H1 (cell line): ENCODE data around the gene RAB11A. TPM values are rescaled to one million over a fixed set of nuclear protein-coding genes. Genes with fewer than 3 reads are reported as not detected.

Experiments used
- CTCF ChIA-PET: fragments of 300-600 bp; sonication (Branson Sonifier 250); formaldehyde crosslinking; loops from one replicate; lab custom pipeline; 2021; ENCODE audit not compliant: partially characterized antibody; lab: Charles Lee
- POLR2A ChIA-PET: fragments of 300-600 bp; sonication (Branson Sonifier 250); formaldehyde crosslinking; loops from one replicate; lab custom pipeline; 2021; ENCODE audit warnings: inconsistent platforms; ENCODE audit not compliant: partially characterized antibody; lab: Charles Lee
- DNase-seq, 2 experiments: peaks; one replicate each; pipeline versions ENCODE4 v3.0.0 to v3.0.0-alpha.2; 2010 to 2022; ENCODE audit warnings: low spot score in 2 of 2, low read depth in 1 of 2, mixed read lengths in 1 of 2
- FAIRE-seq: peaks from 2 replicates; lab custom pipeline; 2011; peaks lifted over from hg19 to GRCh38; lab: Jason Lieb, UNC
- H2AFZ ChIP-seq: 2 replicates; pipeline ENCODE4 v1.8.1; 2012; ENCODE audit warnings: low read length, inconsistent platforms
- H2AK5ac ChIP-seq: 2 replicates; pipeline ENCODE4 v1.6.1; 2013; ENCODE audit warnings: low read depth, low read length
- H2BK120ac ChIP-seq: replicated peaks from 2 replicates; pipeline ENCODE3; 2013; ENCODE audit warnings: low read depth, low read length, inconsistent platforms
- H2BK12ac ChIP-seq: 2 replicates; pipeline ENCODE4 v1.6.1; 2013; ENCODE audit warnings: low read depth, low read length
- H2BK15ac ChIP-seq: 2 replicates; pipeline ENCODE4 v1.6.1; 2013; ENCODE audit warnings: low read length
- H2BK20ac ChIP-seq: 2 replicates; pipeline ENCODE4 v1.6.1; 2013; ENCODE audit warnings: low read length
- H2BK5ac ChIP-seq: 2 replicates; pipeline ENCODE4 v1.6.1; 2013; ENCODE audit warnings: low read depth, low read length
- H3K14ac ChIP-seq: 2 replicates; pipeline ENCODE4 v1.6.1; 2013; ENCODE audit warnings: inconsistent platforms; ENCODE audit not compliant: insufficient read length
- H3K18ac ChIP-seq: 2 replicates; pipeline ENCODE4 v1.6.1; 2013; ENCODE audit warnings: low read length; ENCODE audit errors: extremely low read depth
- H3K23ac ChIP-seq: 2 replicates; pipeline ENCODE4 v1.6.1; 2013; ENCODE audit warnings: inconsistent platforms; ENCODE audit not compliant: insufficient read length
- H3K23me2 ChIP-seq: 2 replicates; pipeline ENCODE4 v1.6.1; 2013; ENCODE audit warnings: low read depth, low read length
- H3K27ac ChIP-seq: 2 replicates; pipeline ENCODE4 v1.6.1; 2011; ENCODE audit warnings: low read depth, low read length, inconsistent platforms
- H3K27me3 ChIP-seq, 4 experiments: replicated peaks in 1 of 4; 1 replicate in 1 of 4; 2 replicates in 3 of 4; pipeline versions ENCODE4 v1.6.1 to v1.8.1; 2011 to 2013; ENCODE audit warnings: low read length in 3 of 4, mild to moderate bottlenecking in 3 of 4, inconsistent platforms in 2 of 4, mixed read lengths in 2 of 4, moderate library complexity in 1 of 4; ENCODE audit not compliant: control insufficient read depth in 3 of 4, insufficient read depth in 3 of 4; ENCODE audit errors: extremely low read depth in 1 of 4
- H3K36me3 ChIP-seq, 4 experiments: 2 replicates each; pipeline versions ENCODE4 v1.6.1 to v1.8.1; 2011 to 2013; ENCODE audit warnings: mild to moderate bottlenecking in 4 of 4, low read length in 3 of 4, moderate library complexity in 2 of 4, control low read depth in 1 of 4, inconsistent platforms in 1 of 4; ENCODE audit not compliant: insufficient read depth in 4 of 4, control insufficient read depth in 2 of 4
- H3K4ac ChIP-seq: replicated peaks from 2 replicates; pipeline ENCODE3; 2013; ENCODE audit warnings: low read length, low read depth, mixed read lengths, inconsistent platforms; ENCODE audit not compliant: insufficient read length
- H3K4me1 ChIP-seq, 4 experiments: replicated peaks in 1 of 4; 1 replicate in 1 of 4; 2 replicates in 3 of 4; pipeline versions ENCODE4 v1.6.1 to v1.8.1; 2011 to 2013; ENCODE audit warnings: low read length in 3 of 4, inconsistent platforms in 2 of 4, mixed read lengths in 1 of 4; ENCODE audit not compliant: insufficient read depth in 4 of 4, control insufficient read depth in 3 of 4
- H3K4me2 ChIP-seq, 2 experiments: 2 replicates each; pipeline versions ENCODE4 v1.6.1 to v1.8.1; 2011 to 2013; ENCODE audit warnings: low read depth in 2 of 2, low read length in 2 of 2, control low read depth in 1 of 2, inconsistent platforms in 1 of 2, mild to moderate bottlenecking in 1 of 2; ENCODE audit not compliant: insufficient read depth in 1 of 2
- H3K4me3 ChIP-seq, 4 experiments: fragments of 200-600, 300-600 bp in 1 of 4; sonication (generic), shearing (Covaris generic), sonication (Bioruptor Twin) in 1 of 4; 2 replicates each; pipeline versions ENCODE4 v1.5.1 to v1.8.1; 2011 to 2016; ENCODE audit warnings: low read length in 4 of 4, low read depth in 3 of 4, control low read depth in 2 of 4, inconsistent platforms in 2 of 4, mild to moderate bottlenecking in 2 of 4, mixed read lengths in 1 of 4, moderate library complexity in 1 of 4; ENCODE audit not compliant: insufficient read depth in 2 of 4; ENCODE audit errors: extremely low read depth in 1 of 4
- H3K56ac ChIP-seq: replicated peaks from 2 replicates; pipeline ENCODE3; 2013; ENCODE audit warnings: low read depth, mild to moderate bottlenecking, mixed read lengths, low read length, inconsistent platforms; ENCODE audit not compliant: insufficient read length
- H3K79me1 ChIP-seq: 2 replicates; pipeline ENCODE4 v1.6.1; 2013; ENCODE audit warnings: low read depth, low read length, control low read depth
- H3K79me2 ChIP-seq, 2 experiments: 2 replicates each; pipeline versions ENCODE4 v1.6.1 to v1.8.1; 2012 to 2013; ENCODE audit warnings: low read length in 2 of 2, mild to moderate bottlenecking in 2 of 2, inconsistent platforms in 1 of 2; ENCODE audit not compliant: insufficient read depth in 2 of 2, control insufficient read depth in 1 of 2
- H3K9ac ChIP-seq, 4 experiments: replicated peaks in 1 of 4; 1 replicate in 1 of 4; 2 replicates in 3 of 4; pipeline versions ENCODE4 v1.6.1 to v1.8.1; 2011 to 2013; ENCODE audit warnings: low read depth in 3 of 4, low read length in 3 of 4, control low read depth in 2 of 4, mild to moderate bottlenecking in 2 of 4, moderate library complexity in 2 of 4, inconsistent platforms in 1 of 4; ENCODE audit errors: extremely low read depth in 1 of 4
- H3K9me3 ChIP-seq, 2 experiments: 2 replicates each; pipeline versions ENCODE4 v1.6.1 to v1.8.1; 2012 to 2013; ENCODE audit warnings: mild to moderate bottlenecking in 2 of 2, moderate library complexity in 2 of 2, control low read depth in 1 of 2, inconsistent platforms in 1 of 2, low read depth in 1 of 2, low read length in 1 of 2, mixed read lengths in 1 of 2; ENCODE audit not compliant: insufficient read depth in 2 of 2
- H4K20me1 ChIP-seq, 2 experiments: replicated peaks in 1 of 2; 2 replicates each; pipeline versions ENCODE3 to v1.8.1; 2011 to 2013; ENCODE audit warnings: inconsistent platforms in 2 of 2, low read length in 2 of 2, mild to moderate bottlenecking in 1 of 2; ENCODE audit not compliant: insufficient read depth in 2 of 2, control insufficient read depth in 1 of 2
- H4K5ac ChIP-seq: 2 replicates; pipeline ENCODE4 v1.6.1; 2013; ENCODE audit warnings: low read length, low read depth, mixed read lengths, inconsistent platforms; ENCODE audit not compliant: insufficient read length
- H4K8ac ChIP-seq: 2 replicates; pipeline ENCODE4 v1.8.0; 2013; ENCODE audit warnings: mild to moderate bottlenecking, moderate library complexity, low read length, inconsistent platforms; ENCODE audit not compliant: insufficient read depth; ENCODE audit errors: extremely low read depth
- H4K91ac ChIP-seq: replicated peaks from 2 replicates; pipeline ENCODE3; 2013; ENCODE audit warnings: low read length, mixed read lengths, inconsistent platforms; ENCODE audit not compliant: insufficient read length
- ATF2 ChIP-seq: IDR thresholded peaks from 2 replicates; pipeline ENCODE4 v1.6.1; 2012; ENCODE audit warnings: low read length, inconsistent platforms
- BCL11A ChIP-seq, 2 experiments: IDR thresholded peaks; one replicate each; pipeline ENCODE4 v1.6.1; 2011; ENCODE audit warnings: low read depth in 2 of 2, low read length in 2 of 2, mild to moderate bottlenecking in 2 of 2
- CHD2 ChIP-seq: IDR thresholded peaks from 2 replicates; pipeline ENCODE4 v1.6.1; 2012; ENCODE audit warnings: low read length, improper control_type of control experiment
- E2F6 ChIP-seq: IDR thresholded peaks from 2 replicates; pipeline ENCODE4 v1.6.1; 2012; ENCODE audit warnings: inconsistent platforms
- KDM4A ChIP-seq: IDR thresholded peaks from one replicate; pipeline ENCODE4 v1.7.1; 2012; ENCODE audit warnings: low read depth, mild to moderate bottlenecking, moderate library complexity, low read length, inconsistent platforms; ENCODE audit not compliant: severe bottlenecking
- MAFK ChIP-seq: IDR thresholded peaks from 2 replicates; pipeline ENCODE4 v1.6.1; 2012; ENCODE audit warnings: low read depth, mild to moderate bottlenecking, improper control_type of control experiment, low read length
- SIN3A ChIP-seq, 2 experiments: IDR thresholded peaks in 1 of 2; conservative IDR thresholded peaks in 1 of 2; 2 replicates each; pipeline ENCODE4 v1.6.1; 2011 to 2012; ENCODE audit warnings: low read length in 2 of 2, improper control_type of control experiment in 1 of 2, low read depth in 1 of 2, mild to moderate bottlenecking in 1 of 2
- SIRT6 ChIP-seq: IDR thresholded peaks from one replicate; pipeline ENCODE4 v1.7.1; 2012; ENCODE audit warnings: low read length, inconsistent platforms
- YY1 ChIP-seq: IDR thresholded peaks from 2 replicates; pipeline ENCODE4 v1.6.1; 2011; ENCODE audit warnings: low read depth, mild to moderate bottlenecking, low read length
- WGBS, 2 experiments: shearing (Covaris generic) in 1 of 2; methylation state at CpG; one replicate each; pipeline versions ENCODE4 v1.1.6 to v1.1.7; 2013 to 2015; ENCODE audit warnings: low lambda C conversion rate in 2 of 2, mixed read lengths in 2 of 2, inconsistent platforms in 1 of 2, low coverage in 1 of 2, missing lambda C conversion rate in 1 of 2; ENCODE audit not compliant: insufficient replicate concordance in 2 of 2, insufficient coverage in 1 of 2, insufficient read length in 1 of 2; ENCODE audit errors: extremely low coverage in 1 of 2, missing lambda C conversion rate in 1 of 2; 5-methylcytosine and 5-hydroxymethylcytosine counted together
- polyA plus RNA-seq, 7 experiments: library from polyadenylated mRNA; depleted of rRNA in 3 of 7; stranded (reverse) in 5 of 7; unstranded in 2 of 7; fragments of >200 nt in 5 of 7; fragments of 200-250 nt in 2 of 7; gene quantifications; 1 replicate in 5 of 7; 2 replicates in 1 of 7; 4 replicates in 1 of 7; pipeline versions ENCODE4 v1.2.1 to v1.2.3, GENCODE V29; 2011 to 2013; ENCODE audit warnings: missing spikeins in 2 of 7, mixed read lengths in 2 of 7
- total RNA-seq: library from RNA; stranded (reverse); fragmentation: NEBNext Ultra II Directional; extraction: Animal tissue kit (Norgen Biotek cat#: 25700); gene quantifications from 2 replicates; pipeline ENCODE4 v1.2.1, GENCODE V29; 2021

Gene RAB11A
- total and polyA plus RNA-seq, 2 of the 8 experiments (the other 6 are each of a cell fraction or from before 2014, with no cell fraction given), result 211 to 254 TPM

GRCh38 chr15:65918945-65919344, 49.7 kb downstream of the RAB11A start:
- Histone ChIP-seq H3K27ac (no peak overlapping the region), H2AK5ac (no peak overlapping the region), H3K4me2 (no peak overlapping the region), H2BK20ac (no peak overlapping the region), H3K27me3 (no peaks in the 10 kb centered on the region), H3K79me2 (no peaks in the 10 kb centered on the region), H4K20me1 (peaks cover 0 to 4% of the 10 kb centered on the region in 2 experiments), H2BK120ac (no peak overlapping the region), H3K4ac (no peak overlapping the region), H3K23ac (no peak overlapping the region), H3K14ac (no peak overlapping the region), H3K36me3 (no peaks in the 10 kb centered on the region), H2AFZ (no peak overlapping the region), H3K79me1 (no peaks in the 10 kb centered on the region), H3K9me3 (no peaks in the 10 kb centered on the region), H3K18ac (no peak overlapping the region), H2BK15ac (no peak overlapping the region), H4K5ac (no peak overlapping the region), H3K4me1 (peaks cover 0 to 8% (median 4%) of the 10 kb centered on the region in 4 experiments; a peak in 5 of 7 replicates), H3K4me3 (no peak overlapping the region), H3K56ac (no peak overlapping the region), H2BK5ac (no peak overlapping the region), H3K23me2 (no peaks in the 10 kb centered on the region), H4K8ac (no peak overlapping the region), H4K91ac (no peak overlapping the region)
- CTCF ChIA-PET, result interaction anchor here (1.2 to 6.1 kb wide), 3 partner anchors 12 to 73 kb away, joined by 3 to 45 read pairs (median 5); no protein-coding TSS in a partner anchor
- no peak for FAIRE-seq
- WGBS, 2 experiments, result 90% methylated on average over 5 of the region's 5 CpGs; no CpG with 5 or more reads in 1 of the 2 experiments
- POLR2A ChIA-PET, result no interaction called here
- no peak for TF ChIP-seq ATF2
- no peak for TF ChIP-seq BCL11A (IDR thresholded peaks at IDR 0.05; ENCODE audit: low read depth in 2 of 2, low read length in 2 of 2)
- TF ChIP-seq CHD2, result no peak
- no peak for TF ChIP-seq MAFK
- TF ChIP-seq KDM4A, result no peak
- no peak for TF ChIP-seq SIN3A (conservative IDR thresholded peaks at IDR 0.05 in 1 of 2, IDR thresholded peaks at IDR 0.05 in 1 of 2; ENCODE audit: low read depth in 1 of 2, low read length in 2 of 2)
- no peak for TF ChIP-seq SIRT6
- no peak for TF ChIP-seq E2F6
- TF ChIP-seq YY1, result no peak
- TF ChIP-seq, all 59 proteins: peak for 0
- DNase-seq, result no peak
- Histone ChIP-seq H3K9ac (no peak overlapping the region), H2BK12ac (no peak overlapping the region)
